Panc1 (cell line): ENCODE measurements around the gene DTNB. TPM values are rescaled to one million over a fixed set of nuclear protein-coding genes. Genes with fewer than 3 reads are reported as not detected.

Experiments used
- ATAC-seq: fragments of 200-7000 bp; cut with Tn5 transposase; 2 replicates; pipeline ENCODE4 v1.9.1; 2020; ENCODE audit warnings: mild to moderate bottlenecking, moderate library complexity
- BruUV-seq: library from RNA; stranded (reverse); fragments of 400-500 nt; replicated peaks from 2 replicates; lab custom pipeline; 2021; lab: Mats Ljungman, UMichigan
- CTCF ChIA-PET: fragments of 300-600 bp; sonication (Branson Sonifier 250); formaldehyde crosslinking; loops from one replicate; lab custom pipeline; 2022; ENCODE audit warnings: antibody characterized with exemption; lab: Charles Lee
- POLR2A ChIA-PET: fragments of 300-600 bp; sonication (Branson Sonifier 250); formaldehyde crosslinking; loops from one replicate; lab custom pipeline; 2022; ENCODE audit warnings: antibody characterized with exemption; lab: Charles Lee
- DNase-seq: peaks from one replicate; pipeline ENCODE4 v3.0.0-alpha.2; 2010; ENCODE audit warnings: low read depth, low spot score
- H3K27ac ChIP-seq: 2 replicates; pipeline ENCODE4 v1.5.1; 2011; ENCODE audit warnings: mild to moderate bottlenecking, low read length, inconsistent platforms
- H3K27me3 ChIP-seq: fragments of 200-500 bp; sonication (Bioruptor generic); 2 replicates; pipeline ENCODE4 v1.6.0; 2014; ENCODE audit warnings: low read length, inconsistent platforms; ENCODE audit not compliant: control insufficient read depth, insufficient read depth
- H3K36me3 ChIP-seq: fragments of 200-500 bp; sonication (Bioruptor generic); 2 replicates; pipeline ENCODE4 v1.5.1; 2014; ENCODE audit warnings: inconsistent platforms, mild to moderate bottlenecking, low read length, moderate library complexity; ENCODE audit not compliant: control insufficient read depth, insufficient read depth
- H3K4me1 ChIP-seq: 2 replicates; pipeline ENCODE4 v1.5.1; 2011; ENCODE audit warnings: inconsistent platforms, mild to moderate bottlenecking, low read length, moderate library complexity; ENCODE audit not compliant: control insufficient read depth, insufficient read depth
- H3K4me3 ChIP-seq, 2 experiments: 2 replicates each; pipeline ENCODE4 v1.5.1; 2011 to 2012; ENCODE audit warnings: low read depth in 2 of 2, low read length in 2 of 2, mild to moderate bottlenecking in 2 of 2, inconsistent platforms in 1 of 2, moderate library complexity in 1 of 2
- H3K9me3 ChIP-seq: fragments of 200-500 bp; sonication (Bioruptor generic); 2 replicates; pipeline ENCODE4 v1.5.1; 2014; ENCODE audit warnings: low read depth, mild to moderate bottlenecking, inconsistent platforms, low read length, moderate library complexity; ENCODE audit not compliant: control insufficient read depth, insufficient read depth
- POLR2AphosphoS5 ChIP-seq: IDR thresholded peaks from 2 replicates; pipeline ENCODE4 v1.6.1; 2012; ENCODE audit warnings: mild to moderate bottlenecking, low read depth, low read length, moderate library complexity
- REST ChIP-seq, 2 experiments: IDR thresholded peaks; 2 replicates each; pipeline ENCODE4 v1.6.1; 2011 to 2012; ENCODE audit warnings: low read depth in 2 of 2, control low read depth in 1 of 2, low read length in 1 of 2, mild to moderate bottlenecking in 1 of 2, moderate library complexity in 1 of 2; ENCODE audit not compliant: insufficient read depth in 1 of 2
- SIN3A ChIP-seq: IDR thresholded peaks from 2 replicates; pipeline ENCODE4 v1.6.1; 2012; ENCODE audit warnings: low read depth, mild to moderate bottlenecking, low read length, moderate library complexity, borderline replicate concordance; ENCODE audit not compliant: insufficient read depth
- TCF7L2 ChIP-seq: IDR thresholded peaks from 2 replicates; pipeline ENCODE4 v1.6.1; 2011; ENCODE audit warnings: mild to moderate bottlenecking, low read depth, low read length, inconsistent platforms
- in situ Hi-C: cut with HindIII; loops from 2 replicates; pipeline ENCODE4 v1.10.0; 2016; ENCODE audit warnings: low sequenced_read_pairs, low pct_unique_long_range_greater_than_20kb
- intact Hi-C: fragments of 100-400 bp; cut with micrococcal nuclease; formaldehyde crosslinking; loops from one replicate; pipeline ENCODE4 v1.10.0; 2022; ENCODE audit not compliant: unreplicated experiment
- total RNA-seq: library from RNA; stranded (reverse); gene quantifications from one replicate; pipeline ENCODE4 v1.2.1, GENCODE V29; 2021; ENCODE audit not compliant: unreplicated experiment
- TF ChIP-seq, protein P1 (sequence below): fragments of 450-650 bp; IDR thresholded peaks from 2 replicates; pipeline ENCODE4 v1.5.1; 2017; ENCODE audit warnings: mild to moderate bottlenecking

The DTNB gene
- total RNA-seq, 1 experiment from 2014 or later, result 37.8 TPM

GRCh38 chr2:25365241-25365640, 308.1 kb downstream of the DTNB start:
- no peaks in the 10 kb centered on the region for H3K9me3 ChIP-seq
- H3K4me3 ChIP-seq, result no peak overlapping the region
- no peaks in the 10 kb centered on the region for H3K27me3 ChIP-seq
- ATAC-seq, result no peak
- no peak overlapping the region for H3K27ac ChIP-seq
- in situ Hi-C loops (no loop called here), intact Hi-C loops (no loop called here)
- no peaks in the 10 kb centered on the region for H3K36me3 ChIP-seq
- ChIA-PET CTCF (interaction anchor here (0.6 kb wide), 1 partner anchor 242 kb away, joined by 4 read pairs; no protein-coding TSS in a partner anchor), POLR2A (interaction anchor here (0.6 to 0.7 kb wide), 2 partner anchors 365 to 442 kb away, joined by 3 to 5 read pairs; no protein-coding TSS in a partner anchor)
- no peak for TF ChIP-seq TCF7L2
- TF ChIP-seq POLR2AphosphoS5, result no peak
- TF ChIP-seq, protein P1, sequence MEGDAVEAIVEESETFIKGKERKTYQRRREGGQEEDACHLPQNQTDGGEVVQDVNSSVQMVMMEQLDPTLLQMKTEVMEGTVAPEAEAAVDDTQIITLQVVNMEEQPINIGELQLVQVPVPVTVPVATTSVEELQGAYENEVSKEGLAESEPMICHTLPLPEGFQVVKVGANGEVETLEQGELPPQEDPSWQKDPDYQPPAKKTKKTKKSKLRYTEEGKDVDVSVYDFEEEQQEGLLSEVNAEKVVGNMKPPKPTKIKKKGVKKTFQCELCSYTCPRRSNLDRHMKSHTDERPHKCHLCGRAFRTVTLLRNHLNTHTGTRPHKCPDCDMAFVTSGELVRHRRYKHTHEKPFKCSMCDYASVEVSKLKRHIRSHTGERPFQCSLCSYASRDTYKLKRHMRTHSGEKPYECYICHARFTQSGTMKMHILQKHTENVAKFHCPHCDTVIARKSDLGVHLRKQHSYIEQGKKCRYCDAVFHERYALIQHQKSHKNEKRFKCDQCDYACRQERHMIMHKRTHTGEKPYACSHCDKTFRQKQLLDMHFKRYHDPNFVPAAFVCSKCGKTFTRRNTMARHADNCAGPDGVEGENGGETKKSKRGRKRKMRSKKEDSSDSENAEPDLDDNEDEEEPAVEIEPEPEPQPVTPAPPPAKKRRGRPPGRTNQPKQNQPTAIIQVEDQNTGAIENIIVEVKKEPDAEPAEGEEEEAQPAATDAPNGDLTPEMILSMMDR, result no peak
- TF ChIP-seq SIN3A, result no peak
- TF ChIP-seq REST (IDR thresholded peaks at IDR 0.05; ENCODE audit: insufficient read depth in 1 of 2, low read depth in 2 of 2, low read length in 1 of 2), result no peak
- DNase-seq, result no peak
- peaks cover 7% of the 10 kb centered on the region for H3K4me1 ChIP-seq
- no TSS peak for BruUV-seq

DNA sequence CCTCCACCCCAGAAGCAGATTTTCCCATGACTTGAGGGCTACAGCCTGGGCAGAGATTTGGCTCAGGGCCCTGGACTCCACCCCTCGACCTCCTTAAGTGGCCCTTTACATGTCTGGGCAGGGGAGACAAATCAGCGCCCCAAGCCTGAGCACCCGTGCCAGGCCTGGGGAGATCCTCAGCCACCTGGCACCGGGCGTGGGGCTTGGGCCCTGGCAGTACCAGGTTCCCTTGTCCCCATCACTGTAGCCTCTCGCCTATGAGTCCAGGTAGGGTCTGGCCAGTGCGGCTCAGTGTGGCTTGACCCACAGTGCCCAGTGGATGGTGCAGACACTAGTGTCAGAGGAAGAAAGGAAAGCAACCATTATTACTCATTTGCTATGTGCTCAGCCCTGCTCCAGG, 309.6 kb downstream of the DTNB start:
- BruUV-seq, result no TSS peak
- in situ Hi-C loops, result no loop called here

More for the DNA sequence above, 309.6 kb downstream of the DTNB start:
- Histone ChIP-seq H3K4me3 (no peak overlapping the region), H3K9me3 (no peaks in the 10 kb centered on the region), H3K4me1 (peaks cover 7% of the 10 kb centered on the region), H3K36me3 (no peaks in the 10 kb centered on the region), H3K27me3 (no peaks in the 10 kb centered on the region), H3K27ac (no peak overlapping the region)
- POLR2A ChIA-PET, result interaction anchor here (0.6 kb wide), 1 partner anchor 13 kb away, joined by 18 read pairs; no protein-coding TSS in a partner anchor
- CTCF ChIA-PET, result interaction anchor here (0.6 kb wide), 1 partner anchor 87 kb away, joined by 4 read pairs; no protein-coding TSS in a partner anchor
- intact Hi-C loops, result no loop called here
- TF ChIP-seq, protein P1, result no peak
- TF ChIP-seq REST (IDR thresholded peaks at IDR 0.05; ENCODE audit: insufficient read depth in 1 of 2, low read depth in 2 of 2, low read length in 1 of 2), result no peak
- TF ChIP-seq SIN3A, result no peak
- TF ChIP-seq TCF7L2, result no peak
- no peak for TF ChIP-seq POLR2AphosphoS5
- DNase-seq (no peak), ATAC-seq (no peak)
